ENCODE data around the gene CYP2C18.
"Not testable (repeated sequence)": the region's sequence is repeated elsewhere in the genome, so short reads cannot be mapped to it uniquely, and the experiment has no call there.

Gene CYP2C18

DNA sequence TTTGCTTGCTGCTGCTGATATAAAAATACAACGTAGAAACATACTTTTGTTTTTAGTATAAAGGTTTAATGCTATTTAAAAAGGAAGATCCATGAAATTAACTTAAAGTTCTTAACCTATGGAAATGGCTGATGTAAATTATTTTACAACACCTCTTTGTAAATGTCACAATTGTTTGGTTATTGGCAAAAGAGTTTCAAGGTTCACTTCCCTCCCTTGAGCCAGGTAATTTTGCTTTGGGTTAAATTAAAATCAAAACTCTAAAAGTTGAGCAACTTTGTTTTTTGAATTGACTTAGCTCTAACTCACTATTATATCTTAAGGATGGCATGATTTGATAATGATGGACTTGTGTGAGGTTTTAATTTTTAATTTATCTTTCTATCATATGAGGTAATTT is 39.2 kb upstream of the CYP2C18 start:
- no peaks in the 10 kb centered on the region for H3K79me2 ChIP-seq (ENCODE audit: insufficient read depth, low read depth)
- H3K27me3 ChIP-seq (ENCODE audit: insufficient read depth, low read depth): no peaks in the 10 kb centered on the region
- H3K27ac ChIP-seq: no peak overlapping the region
- no peak overlapping the region for H3K9ac ChIP-seq
- no peak overlapping the region for H3K4me2 ChIP-seq
- no peaks in the 10 kb centered on the region for H4K20me1 ChIP-seq (ENCODE audit: insufficient read depth)
- no peak for TF ChIP-seq CTCF (conservative IDR thresholded peaks at IDR 0.05; ENCODE audit: low read depth, low read length)
- H2AFZ ChIP-seq (ENCODE audit: low read depth): no peak overlapping the region
- H3K4me3 ChIP-seq (IDR thresholded peaks at IDR 0.05; ENCODE audit: insufficient read depth, low read depth, low read length): no peak overlapping the region
- no peaks in the 10 kb centered on the region for H3K36me3 ChIP-seq (ENCODE audit: insufficient read depth)
- H3K4me1 ChIP-seq (ENCODE audit: low read depth, poor library complexity, severe bottlenecking): no peaks in the 10 kb centered on the region

- Histone ChIP-seq H4K20me1 (ENCODE audit: insufficient read depth) (no peaks in the 10 kb centered on the region), H3K79me2 (ENCODE audit: insufficient read depth, low read depth) (no peaks in the 10 kb centered on the region), H3K27me3 (ENCODE audit: insufficient read depth, low read depth) (no peaks in the 10 kb centered on the region), H3K36me3 (ENCODE audit: insufficient read depth) (no peaks in the 10 kb centered on the region), H3K9ac (no peak overlapping the region), H3K4me3 (IDR thresholded peaks at IDR 0.05; ENCODE audit: insufficient read depth, low read depth, low read length) (no peak overlapping the region), H3K27ac (no peak overlapping the region), H3K4me2 (no peak overlapping the region), H3K4me1 (ENCODE audit: low read depth, poor library complexity, severe bottlenecking) (no peaks in the 10 kb centered on the region), H2AFZ (ENCODE audit: low read depth) (no peak overlapping the region)
- no peak for TF ChIP-seq CTCF (conservative IDR thresholded peaks at IDR 0.05; ENCODE audit: low read depth, low read length)
Measured at GRCh38 chr10:94645285-94645684, 38.2 kb upstream of the CYP2C18 start.

DNA sequence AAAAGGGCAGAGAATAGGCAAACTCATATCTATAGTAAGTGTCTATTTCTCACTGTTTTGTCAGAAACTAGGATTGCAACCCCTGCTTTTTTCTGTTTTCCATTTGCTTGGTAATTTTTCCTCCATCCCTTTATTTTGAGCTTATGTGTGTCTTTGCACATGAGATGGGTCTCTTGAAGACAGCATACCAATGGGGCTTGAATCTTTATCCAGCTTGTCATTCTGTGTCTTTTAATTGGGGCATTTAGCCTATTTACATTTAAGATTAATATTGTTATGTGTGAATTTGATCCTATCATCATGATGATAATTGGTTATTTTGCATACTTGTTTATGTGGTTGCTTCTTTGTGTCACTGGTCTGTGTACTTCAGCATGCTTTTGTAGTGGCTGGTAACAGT is 28.3 kb upstream of the CYP2C18 start:
- not testable (repeated sequence) for H3K79me2 ChIP-seq (ENCODE audit: insufficient read depth, low read depth); H3K27ac ChIP-seq; H3K4me2 ChIP-seq; H3K9ac ChIP-seq; H4K20me1 ChIP-seq (ENCODE audit: insufficient read depth); H3K4me3 ChIP-seq (IDR thresholded peaks at IDR 0.05; ENCODE audit: insufficient read depth, low read depth, low read length); H3K36me3 ChIP-seq (ENCODE audit: insufficient read depth); H2AFZ ChIP-seq (ENCODE audit: low read depth); H3K27me3 ChIP-seq (ENCODE audit: insufficient read depth, low read depth); H3K4me1 ChIP-seq (ENCODE audit: low read depth, poor library complexity, severe bottlenecking)

GRCh38 chr10:94663061-94663460 is 20.5 kb upstream of the CYP2C18 start:
- H3K27me3 ChIP-seq (ENCODE audit: insufficient read depth, low read depth); H3K27ac ChIP-seq; H3K79me2 ChIP-seq (ENCODE audit: insufficient read depth, low read depth); H3K4me1 ChIP-seq (ENCODE audit: low read depth, poor library complexity, severe bottlenecking); H3K9ac ChIP-seq; H4K20me1 ChIP-seq (ENCODE audit: insufficient read depth); H3K36me3 ChIP-seq (ENCODE audit: insufficient read depth); H3K4me3 ChIP-seq (IDR thresholded peaks at IDR 0.05; ENCODE audit: insufficient read depth, low read depth, low read length); H3K4me2 ChIP-seq; H2AFZ ChIP-seq (ENCODE audit: low read depth): not testable (repeated sequence)

DNA sequence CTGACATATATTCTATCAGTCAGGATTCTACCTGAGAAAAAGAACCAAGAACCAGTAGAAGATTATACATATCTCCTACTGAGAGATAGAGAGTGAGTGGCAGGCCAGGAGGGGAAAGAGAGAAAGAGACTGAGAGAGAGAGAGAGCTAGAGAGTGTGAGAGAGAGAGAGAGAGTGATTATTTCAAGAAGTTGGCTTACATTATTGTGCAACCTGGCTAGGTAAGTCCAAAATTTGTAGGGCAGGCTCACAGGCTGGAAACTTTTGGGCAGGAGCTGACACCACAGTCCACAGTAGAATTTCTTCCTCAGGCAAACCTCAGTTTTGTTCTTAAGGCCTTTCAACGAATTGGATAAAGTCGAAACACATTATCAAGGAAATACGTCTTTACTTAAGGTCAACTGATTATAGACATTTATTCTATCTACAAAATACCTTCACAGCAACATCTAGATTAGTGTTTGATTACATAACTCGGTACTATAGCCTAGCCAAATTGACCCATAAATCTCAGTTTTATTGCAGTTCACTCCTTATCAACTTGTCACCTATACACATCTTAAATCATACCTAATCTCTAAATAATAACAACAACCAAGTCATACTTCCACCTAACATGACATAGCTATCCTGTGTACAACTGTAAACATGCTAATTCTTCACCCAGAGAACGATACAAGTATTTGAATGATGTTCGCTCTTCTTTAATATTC is 17.0 kb upstream of the CYP2C18 start:
- Histone ChIP-seq H3K9ac (no peak overlapping the region), H3K27ac (no peak overlapping the region), H3K79me2 (ENCODE audit: insufficient read depth, low read depth) (no peaks in the 10 kb centered on the region), H3K27me3 (ENCODE audit: insufficient read depth, low read depth) (no peaks in the 10 kb centered on the region), H3K4me3 (IDR thresholded peaks at IDR 0.05; ENCODE audit: insufficient read depth, low read depth, low read length) (no peak overlapping the region), H3K4me1 (ENCODE audit: low read depth, poor library complexity, severe bottlenecking) (no peaks in the 10 kb centered on the region), H4K20me1 (ENCODE audit: insufficient read depth) (no peaks in the 10 kb centered on the region), H3K36me3 (ENCODE audit: insufficient read depth) (no peaks in the 10 kb centered on the region), H3K4me2 (no peak overlapping the region), H2AFZ (ENCODE audit: low read depth) (no peak overlapping the region)
- no peak for TF ChIP-seq CTCF (conservative IDR thresholded peaks at IDR 0.05; ENCODE audit: low read depth, low read length)

Measured in KMS-11 (cell line).